Inflammatory macrophage treated with lipopolysaccharide for 4 hours (primary cell): Measurements from ENCODE around the gene CTNNBL1.

Source experiments
- DNase-seq: peaks from one replicate; pipeline ENCODE4 v3.0.0-alpha.2; 2020

CTNNBL1 gene

DNA sequence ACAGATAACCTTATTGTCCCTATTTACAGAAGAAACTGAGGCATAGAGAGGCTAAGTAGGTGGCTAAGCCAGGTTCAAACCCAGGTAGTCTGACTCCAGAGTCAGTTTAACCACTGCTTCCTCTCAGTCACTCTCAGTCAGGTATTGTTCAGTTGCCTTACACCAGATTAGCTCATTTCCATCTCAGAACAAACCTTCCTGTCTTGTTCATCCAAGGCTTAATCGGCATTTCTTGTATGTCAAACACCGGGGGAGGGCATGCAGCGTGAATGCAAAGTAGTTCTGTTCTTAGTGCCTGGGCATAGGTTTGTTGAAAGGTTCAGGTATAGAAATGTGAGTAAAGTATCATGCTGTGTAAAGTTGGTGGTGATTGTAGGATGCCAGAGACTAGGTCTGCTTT is 51.7 kb downstream of the CTNNBL1 start:
- no peak for DNase-seq

DNA sequence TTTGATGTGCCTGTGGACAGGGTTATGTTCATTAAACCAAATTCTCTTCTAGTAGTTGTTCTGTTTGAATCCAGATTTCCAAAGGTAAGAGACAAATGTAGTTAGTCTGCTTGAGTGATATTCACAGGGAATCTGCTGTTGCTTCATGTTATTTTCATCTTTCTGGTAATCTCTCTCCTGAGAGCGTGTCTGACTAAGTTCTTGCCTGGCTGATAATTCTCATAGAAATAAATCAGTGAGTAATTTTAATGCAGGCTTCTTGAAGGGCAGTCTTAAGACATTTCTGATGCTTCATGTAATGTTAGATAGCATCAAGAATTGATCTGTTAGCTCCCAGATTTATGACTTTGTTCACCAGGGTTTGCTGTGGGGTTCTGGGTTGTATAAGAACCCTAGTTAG is 54.2 kb downstream of the CTNNBL1 start:
- no peak for DNase-seq

DNA sequence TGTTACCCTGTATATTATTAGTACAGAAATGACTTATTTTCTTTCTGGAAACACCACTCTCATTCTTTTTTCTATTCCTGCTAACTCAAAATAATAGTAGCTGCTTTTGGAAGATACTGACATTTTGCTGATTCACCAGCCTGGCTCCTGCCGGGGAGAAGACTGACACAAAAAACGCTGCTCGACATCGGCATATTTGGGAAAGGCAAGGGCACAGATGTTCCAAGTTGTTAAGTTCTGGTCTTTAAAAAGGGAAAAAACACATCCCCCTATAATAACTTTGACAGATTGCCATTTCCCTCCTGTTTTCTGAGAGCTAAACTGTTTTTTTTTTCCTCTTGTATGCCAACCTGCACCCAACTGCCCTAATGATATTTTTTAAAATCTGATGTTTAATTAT is 55.4 kb downstream of the CTNNBL1 start:
- DNase-seq, result no peak

DNA sequence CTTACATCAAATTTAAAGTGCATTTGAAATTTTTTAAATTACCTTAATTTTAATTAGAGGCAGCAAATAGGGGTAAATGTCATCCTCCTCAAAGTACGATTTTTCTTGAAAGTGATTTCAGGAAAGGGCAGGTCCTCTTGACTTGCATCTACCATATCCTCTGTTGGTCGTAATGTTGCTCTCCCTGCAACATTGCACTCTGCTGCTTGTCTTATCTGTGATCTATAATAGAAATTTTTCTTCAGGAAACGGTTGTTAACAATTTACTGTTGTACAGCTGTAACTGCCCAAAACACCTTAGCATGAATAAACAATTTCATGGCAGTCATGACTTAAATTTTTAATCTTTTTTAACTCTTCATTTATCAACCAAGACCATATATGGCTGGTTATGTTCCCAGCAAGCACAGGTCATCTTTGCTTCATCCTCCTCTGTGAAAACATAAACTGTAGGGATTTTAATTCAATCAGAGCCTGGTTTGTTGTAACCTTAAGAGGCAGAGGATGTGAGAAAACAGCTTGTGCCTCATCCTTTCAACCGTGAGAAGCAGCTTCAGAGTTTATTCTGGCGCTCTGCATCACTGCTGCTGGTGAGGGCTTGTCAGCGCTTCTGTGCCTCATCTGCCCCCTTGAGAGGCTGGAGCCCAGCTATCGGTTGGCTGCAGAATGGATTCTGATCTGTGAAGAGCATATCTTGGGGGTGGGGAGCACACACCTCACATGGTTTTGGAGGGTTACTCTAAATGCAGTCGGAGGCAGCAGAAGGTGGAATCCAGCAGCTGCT is 56.0 kb downstream of the CTNNBL1 start:
- DNase-seq, result no peak

DNA sequence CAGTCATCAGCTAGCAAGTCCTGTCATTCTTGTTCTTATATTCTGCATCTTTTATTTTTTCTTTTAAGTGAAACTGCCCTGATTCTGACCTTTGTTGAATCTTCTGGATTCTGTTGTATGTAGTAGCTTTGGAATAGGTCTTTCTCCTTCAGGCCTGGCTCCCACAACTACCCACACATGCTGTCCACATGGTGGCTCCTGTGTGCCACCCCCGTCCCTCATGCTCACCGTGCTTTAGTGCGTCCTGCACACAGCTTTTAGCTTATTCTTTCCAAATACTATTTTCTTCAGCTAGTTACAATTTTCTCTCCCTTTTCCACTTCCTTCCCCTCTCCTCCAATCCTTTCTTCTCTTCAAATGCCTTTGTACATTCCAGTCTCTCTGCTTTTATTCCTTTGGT is 61.8 kb downstream of the CTNNBL1 start:
- no peak for DNase-seq

DNA sequence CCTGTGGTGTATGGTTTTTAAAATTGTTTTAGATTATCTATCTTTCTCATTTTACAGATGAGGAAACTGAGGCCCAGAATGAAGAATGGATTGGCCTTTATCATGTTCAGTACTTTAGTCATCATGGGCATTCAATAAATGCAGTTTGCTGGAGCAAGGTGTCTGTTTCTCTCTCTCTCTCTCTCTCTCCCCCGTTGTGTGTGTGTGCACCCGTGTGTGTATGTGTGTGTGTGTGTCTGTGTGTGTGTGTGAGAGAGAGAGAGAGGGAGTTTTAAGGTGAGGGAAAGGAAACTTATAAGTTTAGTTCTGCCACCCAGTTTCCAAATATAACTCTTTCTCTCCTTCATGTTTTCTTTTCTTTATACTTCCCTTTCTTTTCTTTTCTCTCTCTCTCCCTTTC is 62.4 kb downstream of the CTNNBL1 start:
- DNase-seq, result no peak

DNA sequence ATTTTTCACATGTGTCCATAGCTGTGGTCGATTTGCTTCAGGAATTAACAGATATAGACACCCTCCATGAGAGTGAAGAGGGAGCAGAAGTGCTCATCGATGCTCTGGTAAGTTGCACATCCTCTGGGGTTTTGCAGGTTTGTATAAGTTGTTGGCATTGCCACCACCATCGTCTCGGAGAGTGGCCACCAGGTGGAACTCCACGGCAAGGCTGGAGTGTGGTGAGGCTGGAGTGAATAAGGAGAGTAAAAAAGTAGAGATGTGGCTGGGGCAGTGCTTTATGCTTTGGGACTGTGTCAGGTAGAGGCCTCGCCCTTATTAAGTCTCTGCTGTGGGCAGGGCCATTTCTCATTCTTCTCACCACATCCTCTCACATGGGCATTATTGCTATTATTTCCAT is 63.7 kb downstream of the CTNNBL1 start:
- DNase-seq, result no peak

DNA sequence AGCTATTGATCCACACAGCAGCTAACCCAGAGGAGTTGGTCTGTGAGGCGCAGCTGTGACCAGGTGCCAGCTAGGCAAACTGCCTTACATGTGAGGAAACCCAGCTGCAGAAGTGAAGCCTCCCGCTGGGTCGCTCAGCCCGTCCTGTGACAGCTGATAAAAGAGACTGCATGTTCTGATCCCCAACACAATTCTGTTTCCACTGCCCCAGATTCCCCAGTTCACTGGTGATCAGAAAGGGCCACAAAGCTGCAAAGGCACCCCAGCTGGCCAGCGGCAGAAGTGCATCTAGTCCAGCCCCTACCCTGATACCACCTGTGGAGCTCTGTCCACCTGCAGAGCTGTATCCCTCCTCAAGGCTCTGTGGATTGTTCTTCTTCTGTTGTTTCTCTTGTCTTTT is 64.5 kb downstream of the CTNNBL1 start:
- DNase-seq, result no peak

DNA sequence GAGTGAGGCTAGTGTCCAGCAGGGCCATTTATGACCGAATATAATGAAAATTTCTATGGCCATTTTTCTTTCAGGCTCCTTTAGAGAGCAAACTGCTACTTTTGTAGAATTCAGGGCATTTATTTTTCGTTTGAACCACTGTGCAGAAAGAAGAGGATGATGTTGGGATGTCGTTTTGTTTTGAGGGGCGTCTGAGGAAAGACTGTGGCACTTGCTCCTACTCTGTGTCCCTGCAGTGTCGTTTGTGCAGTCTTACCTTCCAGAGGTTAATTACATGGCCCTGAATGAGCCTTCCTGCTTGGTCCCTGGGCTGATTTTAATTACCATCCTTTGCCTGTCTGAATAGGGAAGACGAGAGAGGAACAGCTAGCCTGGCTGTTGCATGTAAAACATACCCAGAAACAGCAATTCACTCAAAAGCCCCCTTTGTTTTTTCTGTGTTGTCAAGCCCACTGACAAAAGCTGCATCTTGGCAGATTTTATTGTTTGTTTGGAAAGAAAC is 65.3 kb downstream of the CTNNBL1 start:
- DNase-seq, result no peak

DNA sequence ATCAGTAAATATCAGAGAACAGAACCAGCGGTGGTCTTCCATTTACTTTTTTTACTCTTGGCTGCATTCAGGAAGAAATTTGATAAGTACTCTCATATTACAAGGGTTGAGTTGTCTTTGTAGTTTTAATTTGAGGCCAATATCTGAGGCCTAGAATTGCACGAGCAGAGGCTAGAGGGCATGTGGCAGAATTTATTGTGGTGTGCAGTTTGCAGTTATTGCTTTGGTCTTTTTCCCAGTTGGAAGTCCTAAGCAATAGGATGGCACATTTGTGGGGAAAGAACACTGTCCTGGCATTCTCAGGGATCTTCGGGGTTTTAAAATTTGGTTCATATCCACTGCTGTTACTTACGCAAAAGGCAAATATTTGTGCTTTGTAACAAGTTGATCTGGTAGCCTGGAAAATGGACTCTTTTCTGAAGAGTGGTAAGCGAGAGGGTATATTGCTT is 66.0 kb downstream of the CTNNBL1 start:
- no peak for DNase-seq

DNA sequence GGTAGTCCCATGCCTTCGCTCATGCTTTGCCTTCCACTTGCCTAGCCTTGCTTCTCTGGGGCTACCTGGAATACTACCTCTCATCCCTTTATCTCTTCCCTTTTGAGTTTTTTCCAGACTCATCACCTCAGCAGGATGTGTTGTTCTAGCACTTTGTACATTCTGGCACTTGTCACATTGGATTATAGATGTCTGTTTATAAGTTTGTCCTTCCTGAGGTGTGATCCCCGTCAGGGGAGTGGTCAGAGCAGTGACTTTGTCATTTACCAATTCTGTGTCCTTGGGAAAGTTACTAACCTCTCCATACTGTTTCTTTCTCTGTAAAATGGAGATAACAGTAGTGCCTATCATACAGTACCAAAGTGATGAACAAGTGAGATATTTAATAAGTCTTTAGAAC is 66.5 kb downstream of the CTNNBL1 start:
- DNase-seq, result no peak

DNA sequence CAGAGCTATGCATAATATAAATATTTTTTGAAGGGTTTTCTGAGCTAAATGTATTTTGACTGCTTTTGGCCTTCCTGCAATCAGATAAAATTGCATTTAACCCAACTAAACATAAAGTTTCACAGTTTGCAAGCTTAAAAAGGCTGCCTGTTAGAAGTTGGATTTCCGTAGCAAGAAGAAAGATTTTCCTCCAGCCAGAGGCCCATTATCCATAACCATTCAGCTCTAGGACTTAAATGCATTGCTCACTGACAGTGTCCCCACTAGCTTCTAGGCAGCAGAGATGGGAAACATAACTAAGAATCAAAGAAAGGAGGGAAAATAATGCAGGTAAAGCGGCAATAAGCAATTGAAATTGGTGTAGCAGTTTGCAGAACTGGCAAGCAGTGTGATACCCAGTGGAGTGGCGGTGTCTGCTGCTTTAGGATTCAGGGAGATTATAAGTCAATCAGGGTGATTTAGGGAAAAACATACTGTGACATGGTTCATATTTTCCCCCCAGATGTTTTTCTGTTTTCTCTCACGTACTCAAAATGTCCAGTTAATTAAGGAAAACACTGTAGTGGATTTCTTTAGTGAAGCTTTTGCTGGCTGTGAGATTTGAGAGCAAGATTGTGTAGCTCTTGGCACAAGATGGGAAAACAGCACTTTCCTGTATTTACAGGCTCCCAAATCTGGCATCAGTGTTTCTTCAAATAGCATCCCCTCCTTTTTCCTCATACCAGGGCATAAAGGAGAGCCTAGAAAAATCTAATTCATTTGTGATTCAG is 69.1 kb downstream of the CTNNBL1 start:
- DNase-seq, result no peak

DNA sequence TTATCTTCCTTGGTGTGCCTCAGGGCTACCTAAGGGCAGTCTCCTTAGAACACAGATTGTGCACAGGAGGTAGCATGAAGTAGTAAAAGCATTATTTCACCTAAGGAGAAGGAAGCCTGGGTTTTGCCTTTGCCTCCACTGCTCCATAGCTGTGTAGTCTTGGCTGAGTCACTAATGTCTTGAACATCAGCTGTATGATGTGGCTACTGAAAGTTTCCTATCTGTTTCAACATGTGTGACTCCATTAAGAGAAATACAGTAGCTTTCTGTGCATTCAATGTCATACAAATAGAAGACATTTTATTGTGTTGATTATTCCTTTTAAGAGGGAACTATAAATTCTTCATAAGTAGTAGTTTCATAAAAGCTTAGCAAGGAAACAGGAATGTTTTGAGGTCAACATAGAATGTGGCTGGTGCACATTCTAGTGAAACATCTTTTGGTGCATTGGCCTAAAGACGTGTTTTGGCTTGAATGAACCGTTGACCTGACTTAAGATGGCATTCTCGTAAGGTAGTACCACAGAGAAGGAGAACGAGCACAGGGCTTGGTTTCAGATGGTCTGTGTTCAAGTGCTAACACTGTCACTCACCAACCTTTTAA is 70.6 kb downstream of the CTNNBL1 start:
- DNase-seq, result no peak

DNA sequence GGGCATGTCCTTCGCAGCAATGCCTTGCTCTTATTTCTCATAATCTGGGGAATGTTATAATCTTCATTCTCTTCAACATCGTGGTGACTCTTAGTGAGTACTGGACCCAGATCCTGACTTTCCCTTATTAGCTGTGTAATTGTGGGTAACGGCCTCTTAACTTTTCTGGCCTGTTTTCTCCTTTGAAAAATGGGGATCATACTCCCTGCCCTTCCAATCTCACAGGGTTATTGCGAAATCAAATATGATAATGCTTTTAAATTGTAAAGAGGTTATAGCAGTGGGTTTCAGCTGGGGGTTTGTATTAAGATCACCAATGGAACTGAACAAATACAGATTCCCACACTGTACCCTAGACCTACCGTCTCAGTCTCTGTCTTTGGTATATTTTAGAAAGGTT is 77.1 kb downstream of the CTNNBL1 start:
- no peak for DNase-seq

DNA sequence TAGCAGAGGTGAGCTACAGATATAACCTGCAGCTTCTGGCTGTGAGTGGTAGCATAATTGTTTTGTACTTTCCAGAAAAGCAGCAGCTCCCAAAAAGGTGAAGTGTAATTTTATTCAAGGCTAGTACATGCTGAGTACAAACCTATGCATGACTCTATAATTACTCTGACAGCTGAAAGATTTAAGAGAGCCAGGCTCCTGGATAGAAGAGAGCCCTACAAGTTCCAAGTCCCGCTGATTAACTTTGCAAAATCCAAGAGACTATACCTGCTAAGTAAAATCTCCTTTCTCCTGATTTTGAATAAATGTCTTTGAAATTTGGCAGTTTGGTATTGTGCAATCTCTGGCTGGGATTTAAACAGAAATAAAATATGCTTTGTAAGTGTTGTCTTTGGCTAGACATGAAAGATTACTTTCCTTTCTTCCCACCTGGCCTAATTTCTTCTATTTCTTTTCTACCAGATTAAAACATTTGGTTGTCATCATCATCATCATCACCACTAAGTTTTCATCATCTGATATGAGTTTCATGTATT is 79.5 kb downstream of the CTNNBL1 start:
- no peak for DNase-seq

DNA sequence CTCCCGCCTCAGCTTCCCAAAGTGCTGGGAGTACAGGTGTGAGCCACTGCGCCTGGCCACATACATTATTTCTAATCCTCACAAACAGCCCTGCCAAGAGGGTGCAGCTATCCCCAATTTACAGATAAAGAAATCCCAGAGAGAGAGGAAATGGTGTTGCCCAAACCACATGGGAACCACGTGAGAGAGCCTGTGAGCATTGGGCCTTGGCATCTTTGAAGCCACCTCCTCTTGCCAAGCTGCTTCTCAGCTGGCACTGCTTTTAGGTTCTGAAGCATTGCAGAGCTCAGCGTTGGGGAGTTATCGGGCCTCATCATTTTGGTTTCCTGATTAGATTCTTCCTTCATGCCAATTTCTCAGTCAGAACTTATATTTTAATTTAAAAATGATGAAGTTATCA is 80.3 kb downstream of the CTNNBL1 start:
- no peak for DNase-seq

DNA sequence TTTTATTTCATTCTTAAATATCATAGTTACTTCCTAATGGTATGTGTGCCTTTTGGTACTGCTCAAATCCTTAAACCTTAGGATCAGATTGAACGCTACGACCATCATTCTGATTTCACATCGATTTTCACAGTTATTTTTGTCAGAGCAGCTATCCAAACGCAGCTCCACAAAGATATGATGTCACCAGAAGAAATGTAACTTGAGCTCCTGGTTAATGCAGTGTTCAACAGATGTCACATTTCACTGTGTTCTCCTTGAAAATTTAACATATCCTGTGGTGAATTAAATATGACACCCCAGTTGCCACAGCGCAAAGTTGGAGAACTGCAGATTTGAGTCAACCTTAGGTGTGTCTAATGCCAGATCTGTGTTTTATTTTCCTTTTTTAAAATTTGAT is 81.4 kb downstream of the CTNNBL1 start:
- no peak for DNase-seq

DNA sequence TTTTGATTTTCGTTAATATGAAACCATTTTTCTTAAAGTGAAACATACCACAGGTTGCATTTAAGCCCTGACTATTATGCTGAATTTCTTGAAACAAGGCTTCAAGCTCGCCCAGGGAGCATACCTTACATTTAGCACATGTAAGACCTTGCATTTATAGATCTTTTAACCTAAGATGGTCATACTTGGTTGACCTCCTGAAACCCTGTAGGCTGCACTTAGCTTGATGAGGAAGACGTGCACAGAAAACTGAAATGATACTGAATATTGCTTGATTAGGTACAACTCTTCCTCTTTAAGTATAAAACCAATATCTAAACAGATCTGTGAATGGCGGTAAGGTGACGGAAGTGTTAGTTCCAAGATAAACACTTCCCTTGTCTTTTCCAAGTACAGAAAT is 82.2 kb downstream of the CTNNBL1 start:
- DNase-seq, result no peak

DNA sequence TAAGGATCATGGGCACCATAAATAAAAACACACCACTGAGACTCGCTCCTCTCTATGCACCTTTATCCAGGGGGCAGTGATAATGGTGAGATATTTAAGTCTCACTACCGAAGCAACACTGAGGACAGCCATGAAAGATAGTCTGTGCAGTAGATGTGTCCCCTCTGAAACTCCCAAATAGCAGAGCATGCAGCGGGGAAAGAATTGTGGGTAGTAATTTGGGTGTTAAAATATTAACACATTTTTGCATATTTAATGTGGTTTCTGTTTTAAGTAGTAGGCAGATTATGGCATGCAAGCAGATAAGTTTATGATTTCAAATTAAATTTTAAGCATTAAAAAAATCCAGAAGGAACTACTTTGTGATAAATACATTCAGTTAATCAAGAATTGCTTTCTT is 82.7 kb downstream of the CTNNBL1 start:
- DNase-seq, result no peak

DNA sequence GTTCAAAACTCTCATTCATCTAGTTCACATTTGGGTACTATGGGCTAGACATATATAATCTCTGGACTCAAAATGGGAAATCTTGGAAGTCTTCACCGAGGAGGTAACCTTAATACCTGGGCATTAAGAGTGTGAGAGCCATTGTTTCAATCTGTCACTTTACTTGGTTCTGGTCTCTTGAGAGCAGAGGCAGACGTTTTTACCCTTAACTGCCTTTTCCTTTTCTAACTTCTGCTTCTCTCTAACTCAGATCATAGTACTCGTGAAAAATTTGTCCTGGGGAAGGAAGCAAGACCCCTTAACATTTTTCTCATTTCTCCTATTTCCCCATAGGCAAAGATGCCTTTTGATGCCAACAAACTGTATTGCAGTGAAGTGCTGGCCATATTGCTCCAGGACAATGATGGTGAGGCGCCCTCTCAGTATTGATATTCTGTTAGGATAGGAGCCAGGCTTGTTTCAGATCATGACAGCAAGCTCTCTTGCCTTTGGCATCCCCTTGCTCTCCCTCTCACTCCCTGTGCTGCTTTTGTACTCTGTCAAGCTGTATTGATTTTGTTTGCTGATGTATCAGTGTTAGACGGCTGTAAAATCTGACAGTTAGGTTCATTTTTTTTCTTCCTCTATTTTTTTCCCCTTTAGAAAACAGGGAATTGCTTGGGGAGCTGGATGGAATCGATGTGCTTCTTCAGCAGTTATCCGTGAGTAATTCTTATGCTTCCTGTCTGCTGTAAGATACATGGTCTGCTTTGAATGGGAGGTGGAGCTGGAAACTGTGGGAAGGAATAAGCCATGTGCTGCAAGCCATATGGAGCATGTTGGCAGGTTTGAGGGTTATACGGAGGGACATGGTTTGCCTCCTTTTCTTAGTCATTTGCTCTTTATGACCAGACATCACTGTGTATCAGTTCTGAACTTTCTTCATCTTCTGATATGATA is 83.5 kb downstream of the CTNNBL1 start:
- no peak for DNase-seq

DNA sequence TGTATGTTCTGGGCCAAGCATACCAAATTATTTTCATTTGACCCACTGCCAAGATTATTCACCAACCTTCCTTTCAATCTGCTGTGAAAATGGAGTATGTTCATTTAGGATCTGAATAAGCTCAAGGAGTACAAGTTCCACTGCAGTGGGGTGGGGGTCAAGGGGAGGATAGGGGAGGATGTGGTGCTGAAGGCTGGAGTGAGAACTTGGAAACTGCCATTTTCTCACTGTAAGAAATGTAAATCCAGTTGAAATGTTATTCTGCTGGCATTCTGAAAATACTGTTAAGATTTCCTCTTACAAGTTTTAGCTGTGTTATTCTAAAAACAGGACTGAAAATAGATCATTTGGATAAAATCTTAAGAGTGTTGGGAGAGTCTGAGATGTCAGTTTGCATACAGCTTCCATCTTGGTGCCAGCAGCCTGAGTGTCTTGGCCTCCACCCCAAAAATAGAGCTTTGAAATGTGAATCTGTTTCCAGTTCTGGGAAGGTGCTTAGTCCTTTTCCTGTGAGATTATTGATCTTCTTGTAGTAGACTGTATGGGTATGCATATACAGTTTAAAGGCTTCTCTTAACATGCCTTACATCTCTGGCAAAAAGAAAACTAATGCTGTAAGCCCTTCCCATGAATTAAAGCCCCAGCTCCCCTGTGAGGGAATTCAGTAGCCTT is 84.3 kb downstream of the CTNNBL1 start:
- DNase-seq, result no peak

DNA sequence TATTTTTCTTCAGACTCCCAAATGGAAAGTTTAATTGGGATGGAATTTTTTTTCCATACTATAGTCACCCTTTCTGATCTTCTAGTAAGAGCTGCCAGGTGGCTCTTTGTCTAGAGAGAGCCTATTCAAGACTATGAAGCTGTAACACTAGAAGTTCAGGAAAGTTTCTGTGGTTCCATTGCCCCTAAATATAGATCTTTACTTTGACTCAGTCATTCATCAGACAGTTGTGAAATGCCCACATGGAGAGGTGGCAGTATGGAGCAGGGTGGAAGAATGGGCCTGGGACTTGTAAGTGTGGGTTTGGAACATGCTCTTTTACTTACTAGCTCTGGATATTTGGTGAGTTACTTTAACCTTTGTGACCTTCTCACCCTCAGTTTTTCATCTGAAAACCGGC is 87.8 kb downstream of the CTNNBL1 start:
- no peak for DNase-seq
